ENCODE results near the gene KLHL4. TPM values are rescaled to one million over a fixed set of nuclear protein-coding genes. Genes with fewer than 3 reads are reported as not detected.

Gene KLHL4
- total RNA-seq, 1 experiment from 2014 or later, result 0.10 TPM

DNA sequence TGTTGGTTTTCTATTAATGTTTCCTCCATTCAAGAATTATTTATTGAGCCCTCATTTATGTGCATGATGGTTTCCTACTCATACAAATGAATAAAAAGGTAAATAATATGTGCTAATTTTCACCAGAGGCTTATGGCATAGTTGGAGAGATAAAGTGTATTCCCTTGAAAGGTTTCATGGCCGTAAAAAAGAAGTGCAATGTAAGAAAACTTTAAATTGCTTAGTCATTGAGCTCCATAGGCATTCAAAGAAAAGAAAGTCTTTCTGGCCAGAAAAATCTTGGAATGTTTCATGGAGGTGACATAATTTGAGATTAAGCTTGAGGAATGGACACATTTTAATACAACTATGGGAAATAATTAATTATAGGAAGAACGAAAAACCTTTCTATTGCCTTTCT lies 8.7 kb downstream of the KLHL4 start:
- no peaks in the 10 kb centered on the region for H3K9me2 ChIP-seq (ENCODE audit: insufficient read depth)
- H3K4me3 ChIP-seq (replicated peaks in 1 of 2; ENCODE audit: low read depth in 1 of 2, low read length in 2 of 2), result no peak overlapping the region
- no peaks in the 10 kb centered on the region for H3K36me3 ChIP-seq (ENCODE audit: control insufficient read depth in 1 of 2, insufficient read depth in 2 of 2, low read length in 2 of 2)
- RAD21 ChIA-PET (ENCODE audit: low non-redundant PET in 1 of 2, low total read pairs in 2 of 2, uncharacterized antibody in 2 of 2, unreplicated experiment in 2 of 2), result no interaction called here
- H3K27me3 ChIP-seq (ENCODE audit: insufficient read depth, low read length), result no peaks in the 10 kb centered on the region
- H3K27ac ChIP-seq (ENCODE audit: low read depth, low read length), result no peak overlapping the region
- BruUV-seq (replicated peaks), result no TSS peak
- no peak for ATAC-seq
- no peak overlapping the region for H2AFZ ChIP-seq (ENCODE audit: low read depth, low read length, poor library complexity, severe bottlenecking)
- no peak overlapping the region for H3K4me2 ChIP-seq (ENCODE audit: low read length)
- no peak for DNase-seq (ENCODE audit: low read depth, low spot score)
- no peak overlapping the region for H3K9ac ChIP-seq (ENCODE audit: low read length)
- H3K79me2 ChIP-seq (ENCODE audit: insufficient read depth, low read length), result no peaks in the 10 kb centered on the region
- no peaks in the 10 kb centered on the region for H3K4me1 ChIP-seq (ENCODE audit: control insufficient read depth in 1 of 2, insufficient read depth in 2 of 2, low read length in 2 of 2)
- no peaks in the 10 kb centered on the region for H4K20me1 ChIP-seq (ENCODE audit: insufficient read depth)
- POLR2A ChIA-PET, result no interaction called here
- H3K9me3 ChIP-seq (ENCODE audit: control insufficient read depth in 1 of 2, insufficient read depth in 1 of 2, low read depth in 1 of 2, low read length in 2 of 2), result no peaks in the 10 kb centered on the region
- intact Hi-C loops (cut with micrococcal nuclease), result no loop called here
- TF ChIP-seq CEBPB (IDR thresholded peaks at IDR 0.05; ENCODE audit: low read depth) (no peak), ZFX (IDR thresholded peaks at IDR 0.05) (no peak), POLR2AphosphoS5 (IDR thresholded peaks at IDR 0.05; ENCODE audit: low read depth, low read length) (no peak), YY1 (IDR thresholded peaks at IDR 0.05; ENCODE audit: extremely low read depth, insufficient replicate concordance, low read depth, low read length) (no peak), EGR1 (IDR thresholded peaks at IDR 0.05; ENCODE audit: low read depth) (no peak), TCF7L2 (IDR thresholded peaks at IDR 0.05; ENCODE audit: borderline replicate concordance, extremely low read depth, insufficient read depth, insufficient read length) (no peak), EZH2 (IDR thresholded peaks at IDR 0.05) (no peak), POLR2A (IDR thresholded peaks at IDR 0.05; ENCODE audit: borderline replicate concordance, extremely low read depth, insufficient read depth, insufficient read length) (no peak), RAD21 (IDR thresholded peaks at IDR 0.05; ENCODE audit: low read depth) (no peak), FOSL1 (IDR thresholded peaks at IDR 0.05; ENCODE audit: low read depth) (no peak), SRF (IDR thresholded peaks at IDR 0.05; ENCODE audit: low read depth) (no peak), CBX3 (IDR thresholded peaks at IDR 0.05; ENCODE audit: low read depth) (no peak), ELF1 (IDR thresholded peaks at IDR 0.05; ENCODE audit: borderline replicate concordance, low read depth) (no peak)
- TF ChIP-seq, protein P1, sequence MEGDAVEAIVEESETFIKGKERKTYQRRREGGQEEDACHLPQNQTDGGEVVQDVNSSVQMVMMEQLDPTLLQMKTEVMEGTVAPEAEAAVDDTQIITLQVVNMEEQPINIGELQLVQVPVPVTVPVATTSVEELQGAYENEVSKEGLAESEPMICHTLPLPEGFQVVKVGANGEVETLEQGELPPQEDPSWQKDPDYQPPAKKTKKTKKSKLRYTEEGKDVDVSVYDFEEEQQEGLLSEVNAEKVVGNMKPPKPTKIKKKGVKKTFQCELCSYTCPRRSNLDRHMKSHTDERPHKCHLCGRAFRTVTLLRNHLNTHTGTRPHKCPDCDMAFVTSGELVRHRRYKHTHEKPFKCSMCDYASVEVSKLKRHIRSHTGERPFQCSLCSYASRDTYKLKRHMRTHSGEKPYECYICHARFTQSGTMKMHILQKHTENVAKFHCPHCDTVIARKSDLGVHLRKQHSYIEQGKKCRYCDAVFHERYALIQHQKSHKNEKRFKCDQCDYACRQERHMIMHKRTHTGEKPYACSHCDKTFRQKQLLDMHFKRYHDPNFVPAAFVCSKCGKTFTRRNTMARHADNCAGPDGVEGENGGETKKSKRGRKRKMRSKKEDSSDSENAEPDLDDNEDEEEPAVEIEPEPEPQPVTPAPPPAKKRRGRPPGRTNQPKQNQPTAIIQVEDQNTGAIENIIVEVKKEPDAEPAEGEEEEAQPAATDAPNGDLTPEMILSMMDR (IDR thresholded peaks at IDR 0.05 in 2 of 3, conservative IDR thresholded peaks at IDR 0.05 in 1 of 3; ENCODE audit: borderline replicate concordance in 1 of 3, insufficient read depth in 1 of 3, low read depth in 2 of 3, low read length in 2 of 3), result no peak
- TF ChIP-seq, protein P2, sequence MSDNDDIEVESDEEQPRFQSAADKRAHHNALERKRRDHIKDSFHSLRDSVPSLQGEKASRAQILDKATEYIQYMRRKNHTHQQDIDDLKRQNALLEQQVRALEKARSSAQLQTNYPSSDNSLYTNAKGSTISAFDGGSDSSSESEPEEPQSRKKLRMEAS (IDR thresholded peaks at IDR 0.05), result no peak
- TF ChIP-seq, protein P3, sequence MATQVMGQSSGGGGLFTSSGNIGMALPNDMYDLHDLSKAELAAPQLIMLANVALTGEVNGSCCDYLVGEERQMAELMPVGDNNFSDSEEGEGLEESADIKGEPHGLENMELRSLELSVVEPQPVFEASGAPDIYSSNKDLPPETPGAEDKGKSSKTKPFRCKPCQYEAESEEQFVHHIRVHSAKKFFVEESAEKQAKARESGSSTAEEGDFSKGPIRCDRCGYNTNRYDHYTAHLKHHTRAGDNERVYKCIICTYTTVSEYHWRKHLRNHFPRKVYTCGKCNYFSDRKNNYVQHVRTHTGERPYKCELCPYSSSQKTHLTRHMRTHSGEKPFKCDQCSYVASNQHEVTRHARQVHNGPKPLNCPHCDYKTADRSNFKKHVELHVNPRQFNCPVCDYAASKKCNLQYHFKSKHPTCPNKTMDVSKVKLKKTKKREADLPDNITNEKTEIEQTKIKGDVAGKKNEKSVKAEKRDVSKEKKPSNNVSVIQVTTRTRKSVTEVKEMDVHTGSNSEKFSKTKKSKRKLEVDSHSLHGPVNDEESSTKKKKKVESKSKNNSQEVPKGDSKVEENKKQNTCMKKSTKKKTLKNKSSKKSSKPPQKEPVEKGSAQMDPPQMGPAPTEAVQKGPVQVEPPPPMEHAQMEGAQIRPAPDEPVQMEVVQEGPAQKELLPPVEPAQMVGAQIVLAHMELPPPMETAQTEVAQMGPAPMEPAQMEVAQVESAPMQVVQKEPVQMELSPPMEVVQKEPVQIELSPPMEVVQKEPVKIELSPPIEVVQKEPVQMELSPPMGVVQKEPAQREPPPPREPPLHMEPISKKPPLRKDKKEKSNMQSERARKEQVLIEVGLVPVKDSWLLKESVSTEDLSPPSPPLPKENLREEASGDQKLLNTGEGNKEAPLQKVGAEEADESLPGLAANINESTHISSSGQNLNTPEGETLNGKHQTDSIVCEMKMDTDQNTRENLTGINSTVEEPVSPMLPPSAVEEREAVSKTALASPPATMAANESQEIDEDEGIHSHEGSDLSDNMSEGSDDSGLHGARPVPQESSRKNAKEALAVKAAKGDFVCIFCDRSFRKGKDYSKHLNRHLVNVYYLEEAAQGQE (IDR thresholded peaks at IDR 0.05; ENCODE audit: low read depth), result no peak
- TF ChIP-seq, protein P4, sequence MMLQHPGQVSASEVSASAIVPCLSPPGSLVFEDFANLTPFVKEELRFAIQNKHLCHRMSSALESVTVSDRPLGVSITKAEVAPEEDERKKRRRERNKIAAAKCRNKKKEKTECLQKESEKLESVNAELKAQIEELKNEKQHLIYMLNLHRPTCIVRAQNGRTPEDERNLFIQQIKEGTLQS (IDR thresholded peaks at IDR 0.05), result no peak
- CTCF ChIA-PET, result no interaction called here
